NCI-H1436 (cell line): ENCODE data around the gene TMEM198.

Experiments used
- DNase-seq: peaks from one replicate; lab custom pipeline; 2025; lab: John Stamatoyannopoulos, UW

The TMEM198 gene

GRCh38 chr2:219544567-219544966 is 739 bp downstream of the TMEM198 start:
- DNase-seq, result no peak

DNA sequence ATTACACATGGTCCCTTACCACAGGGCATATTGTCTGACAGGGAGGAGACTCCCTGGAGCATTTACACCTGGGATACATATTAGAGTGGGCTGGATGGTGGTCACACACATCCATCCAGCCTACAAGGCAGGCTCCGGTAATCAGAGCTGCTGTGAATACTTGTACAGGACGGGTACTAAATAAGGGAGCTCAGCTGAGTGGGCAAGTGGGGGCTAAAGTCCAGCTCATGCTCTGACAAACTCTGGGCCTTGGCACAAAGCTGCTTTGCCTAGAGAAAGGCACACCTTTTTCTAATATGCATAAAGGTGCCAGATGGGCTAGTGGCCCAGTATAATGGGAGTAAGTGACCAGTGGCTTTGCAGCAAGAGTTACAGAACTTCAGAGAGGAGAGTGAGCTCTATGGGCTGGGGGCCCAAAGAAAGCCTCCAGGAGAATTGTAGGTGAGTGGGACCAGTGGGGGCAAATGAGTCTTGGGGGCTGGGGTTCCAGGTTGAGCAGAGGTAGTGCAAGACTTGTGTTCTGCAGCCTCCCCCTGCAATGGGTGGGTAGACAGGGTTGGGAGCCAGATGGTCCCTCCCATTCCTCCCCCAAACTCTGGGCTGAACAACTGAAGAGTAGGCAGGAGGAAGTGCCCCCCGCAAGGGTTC is 1.6 kb downstream of the TMEM198 start:
- no peak for DNase-seq

- DNase-seq, result no peak
These were observed 2.1 kb downstream of the TMEM198 start for GRCh38 chr2:219545943-219546352.

- DNase-seq, result no peak
These were observed 3.8 kb downstream of the TMEM198 start for GRCh38 chr2:219547621-219548020.

GRCh38 chr2:219548990-219549389 is 5.2 kb downstream of the TMEM198 start:
- DNase-seq, result no peak

DNA sequence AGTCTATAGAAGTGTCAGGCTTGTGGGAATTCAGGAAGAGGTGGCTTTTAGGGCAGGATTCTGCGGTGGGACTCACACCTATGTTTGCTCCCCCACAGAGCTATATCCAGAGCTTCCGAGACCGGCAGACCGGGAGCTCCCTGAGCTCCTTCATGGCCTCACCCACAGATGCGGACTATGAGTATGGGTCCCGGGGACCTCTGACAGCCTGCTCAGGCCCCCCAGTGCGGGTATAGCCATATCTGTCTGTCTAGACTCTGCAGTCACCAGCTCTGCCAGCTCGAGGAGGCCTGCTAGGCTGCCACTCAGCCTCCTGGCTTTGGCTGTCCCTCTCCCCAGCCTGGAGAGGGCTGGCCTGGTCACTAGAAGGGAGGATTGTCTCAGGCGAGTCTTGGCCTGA is 5.8 kb downstream of the TMEM198 start:
- no peak for DNase-seq

DNA sequence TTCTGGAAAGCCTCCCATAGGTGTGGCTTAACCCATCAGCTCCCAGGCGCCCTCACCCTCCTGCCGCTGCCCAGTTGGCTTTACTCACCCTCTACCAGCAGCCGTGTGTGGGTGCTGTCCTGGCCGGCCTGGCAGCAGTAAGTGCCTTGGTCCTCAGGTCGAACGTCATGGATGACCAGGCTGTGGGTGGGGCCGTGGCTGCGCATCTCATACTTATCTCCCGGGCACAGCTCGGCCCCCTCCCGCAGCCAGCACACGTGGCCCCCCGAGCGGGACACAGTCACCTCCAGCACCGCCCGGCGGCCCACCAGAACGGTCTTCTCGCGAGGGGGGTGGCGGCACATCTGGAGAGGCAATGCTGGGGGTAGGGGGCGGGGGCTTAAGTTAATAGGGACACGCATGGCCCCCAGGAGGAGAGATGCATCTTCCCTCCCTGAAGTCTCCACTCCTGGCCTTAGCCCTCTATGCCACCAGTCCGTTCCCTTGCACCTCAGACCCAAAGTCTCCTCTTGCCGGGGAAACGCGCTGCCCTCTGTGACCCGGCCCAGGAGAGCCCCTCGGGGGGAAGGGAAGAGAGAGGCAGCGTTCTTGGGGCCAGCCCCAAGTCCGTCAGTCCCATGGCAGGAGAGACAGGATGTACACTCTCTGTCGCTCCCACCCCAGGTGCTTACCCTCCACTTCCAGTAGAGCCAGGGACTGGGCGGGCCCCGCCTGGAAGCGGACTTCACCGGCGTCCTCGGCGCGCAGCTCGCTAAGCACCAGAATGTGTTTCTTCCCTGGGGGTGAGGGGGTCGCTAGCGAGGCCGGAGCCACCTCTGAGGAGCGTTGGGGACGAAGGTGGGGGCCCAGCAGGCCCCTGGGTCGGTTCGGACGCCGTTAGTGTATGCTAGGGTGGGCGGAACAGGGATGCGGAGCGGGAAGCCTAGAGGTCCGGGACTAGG is 7.9 kb downstream of the TMEM198 start:
- DNase-seq, result no peak

GRCh38 chr2:219552382-219553167 is 8.7 kb downstream of the TMEM198 start:
- DNase-seq, result peak; percentile 79

DNA sequence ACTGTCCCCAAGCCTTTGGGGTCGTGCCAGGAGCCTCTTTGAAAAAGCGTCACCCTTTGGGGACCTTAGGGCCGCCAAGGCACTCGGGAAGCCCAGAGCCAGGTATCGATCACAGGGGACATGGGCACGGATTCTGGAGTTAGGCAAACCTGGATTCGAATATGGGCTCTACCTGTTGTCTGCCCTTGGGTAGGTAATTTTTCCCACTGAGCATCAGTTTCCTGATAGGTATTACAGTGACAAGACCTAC is 9.3 kb downstream of the TMEM198 start:
- no peak for DNase-seq

GRCh38 chr2:219553463-219553963 is 9.7 kb downstream of the TMEM198 start:
- no peak for DNase-seq

DNA sequence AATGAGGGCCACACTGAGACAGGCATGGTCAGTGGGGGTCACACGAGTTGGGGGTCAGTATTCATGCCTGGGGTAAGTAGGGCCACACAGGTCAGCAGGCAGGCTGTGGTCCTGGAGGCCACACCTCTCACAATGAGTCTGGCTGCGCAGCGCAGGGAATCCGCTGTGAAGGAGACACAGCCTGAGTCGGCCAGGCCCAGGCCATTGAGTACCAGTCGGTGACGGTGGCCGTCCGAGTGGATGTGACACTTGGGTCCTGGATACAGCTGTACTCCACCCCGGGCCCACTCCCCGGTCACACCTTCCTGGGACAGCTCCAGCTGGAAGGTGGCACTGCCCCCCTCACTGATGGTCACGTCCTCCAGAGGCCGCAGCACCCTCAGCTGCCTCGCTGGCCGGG is 10.5 kb downstream of the TMEM198 start:
- no peak for DNase-seq

- no peak for DNase-seq
These were observed 12.1 kb downstream of the TMEM198 start for GRCh38 chr2:219555956-219556355.

- DNase-seq, result no peak
These were observed 12.6 kb downstream of the TMEM198 start for GRCh38 chr2:219556413-219556812.

DNA sequence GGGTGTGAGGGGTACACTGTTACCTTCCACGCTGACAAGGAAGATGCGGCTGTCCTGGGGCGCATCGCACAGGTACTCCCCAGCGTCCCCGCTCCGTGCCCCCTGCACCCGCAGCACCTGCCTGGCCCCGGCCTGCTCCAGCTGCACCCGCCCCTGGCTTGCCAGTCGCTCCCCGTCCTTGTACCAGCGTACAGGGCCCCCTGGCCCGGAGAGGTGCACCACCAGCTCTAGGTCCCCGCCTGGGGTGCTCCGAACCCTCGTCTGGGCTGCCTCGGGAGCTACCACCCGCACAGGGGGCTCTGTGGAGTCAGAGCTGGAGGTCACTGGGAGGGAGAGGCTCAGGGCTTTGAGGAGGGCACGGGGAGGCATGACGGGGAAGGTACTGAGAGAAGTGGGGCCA is 13.5 kb downstream of the TMEM198 start:
- no peak for DNase-seq

GRCh38 chr2:219557791-219558785 is 14.3 kb downstream of the TMEM198 start:
- DNase-seq, result no peak

- no peak for DNase-seq
These were observed 15.5 kb downstream of the TMEM198 start for GRCh38 chr2:219559156-219559915.

DNA sequence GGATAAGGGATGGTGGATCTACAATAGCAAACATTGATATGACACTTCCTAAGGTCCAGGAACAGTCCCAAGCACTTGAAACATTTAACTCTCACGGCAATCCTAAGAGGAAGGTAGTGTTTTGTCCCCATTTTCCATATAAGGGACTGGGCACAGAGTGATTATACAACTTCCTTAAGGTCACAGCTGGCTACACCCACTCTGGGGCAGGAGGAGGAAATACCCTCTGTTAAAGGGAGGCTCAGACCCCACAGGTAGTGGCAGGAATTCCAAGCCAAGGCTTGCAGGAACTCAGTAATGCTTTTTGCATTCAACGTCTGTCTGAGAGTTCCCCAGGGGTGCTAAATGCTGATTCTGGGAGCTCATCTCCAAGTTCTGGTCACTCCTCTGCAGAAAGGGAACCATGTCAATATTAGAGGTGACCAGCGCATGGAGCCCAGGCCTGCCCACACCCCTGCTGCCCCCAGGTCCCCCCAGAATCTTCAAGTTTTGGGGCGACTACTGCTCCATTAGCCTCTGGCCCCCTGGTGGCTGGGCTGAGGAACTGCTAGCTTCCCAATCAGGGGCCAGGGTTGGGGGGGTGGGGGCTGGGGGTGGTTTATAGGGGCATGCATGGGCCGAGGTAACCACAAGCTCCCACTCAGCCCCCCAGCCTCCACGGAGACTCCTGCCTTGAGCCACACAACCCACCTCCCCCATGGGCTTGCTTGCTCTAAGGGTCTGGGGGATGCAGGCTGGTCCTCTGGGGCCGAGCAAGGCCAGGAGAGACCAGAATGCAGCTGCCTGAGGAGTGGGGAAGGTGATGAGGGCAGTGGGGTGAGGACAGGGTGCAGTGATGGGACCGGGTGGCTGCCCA is 16.4 kb downstream of the TMEM198 start:
- DNase-seq, result no peak

DNA sequence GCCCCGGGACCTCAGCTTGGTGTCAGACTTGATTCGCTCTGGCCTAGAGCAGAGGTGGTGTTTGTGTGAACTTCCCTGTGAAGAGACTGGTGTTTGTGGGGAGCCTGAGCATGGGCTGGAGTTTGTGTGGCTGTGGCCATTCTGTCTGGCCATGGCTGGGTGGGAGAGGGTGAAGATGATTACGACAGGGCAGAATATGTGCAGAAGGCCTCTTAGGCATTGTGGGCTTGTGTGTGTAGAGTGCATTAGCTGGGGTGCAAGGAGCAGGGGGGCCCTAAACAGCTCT is 17.0 kb downstream of the TMEM198 start:
- DNase-seq, result no peak

DNA sequence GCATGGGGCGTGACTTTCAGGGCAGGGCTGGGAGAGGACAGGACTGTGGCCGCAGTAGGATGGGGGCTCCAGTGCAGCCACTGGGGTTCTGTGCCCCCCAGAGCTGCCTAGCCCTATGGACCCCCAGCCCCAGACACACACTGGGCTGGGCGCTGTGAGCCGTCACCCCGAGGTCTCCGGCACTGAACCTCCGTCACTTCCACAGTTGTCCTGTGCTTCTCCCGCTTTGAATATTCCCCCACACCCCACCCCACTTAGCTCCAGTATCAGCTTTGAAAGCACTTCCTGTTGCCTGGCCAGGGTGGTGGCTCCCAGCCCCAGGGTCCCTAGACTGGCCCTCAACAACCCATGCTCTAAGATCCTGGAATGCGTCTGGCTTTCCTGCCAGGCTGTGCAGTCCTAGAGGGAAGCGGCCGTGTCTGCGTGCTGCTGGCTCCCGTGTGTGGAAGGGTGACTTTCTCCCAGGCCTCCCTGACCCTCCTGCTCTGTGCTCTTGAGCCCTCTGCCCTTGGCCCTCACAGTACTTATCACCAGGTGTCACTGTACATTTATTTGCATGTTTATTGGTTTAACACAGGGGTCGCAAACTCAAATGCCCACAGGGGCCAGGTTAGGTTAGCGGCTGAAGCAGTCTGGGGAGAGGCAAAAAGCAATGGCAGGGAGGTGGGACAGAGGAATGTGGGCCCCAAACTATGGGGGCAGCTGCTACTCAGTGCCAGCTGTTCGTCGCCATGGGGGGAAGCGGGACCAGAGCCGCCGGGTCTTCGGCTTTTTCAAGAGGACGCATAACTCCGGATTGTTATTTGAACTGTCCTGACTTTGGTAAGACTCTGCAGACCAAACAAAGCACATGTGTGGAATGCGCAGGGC is 17.6 kb downstream of the TMEM198 start:
- DNase-seq, result no peak
